WERI-Rb-1 (cell line): Measurements from ENCODE around the gene ANKRD17.

Experiments used
- DNase-seq: peaks from one replicate; pipeline ENCODE4 v3.0.0-alpha.2; 2020
- H3K27ac ChIP-seq: fragments of 250-450 bp; sonication (Bioruptor Pico); 2 replicates; pipeline ENCODE4 v1.5.1; 2020; ENCODE audit warnings: mild to moderate bottlenecking, moderate library complexity
- H3K27me3 ChIP-seq: fragments of 250-450 bp; sonication (Bioruptor Pico); 2 replicates; pipeline ENCODE4 v1.5.1; 2021; ENCODE audit warnings: mild to moderate bottlenecking, low read depth, moderate library complexity; ENCODE audit not compliant: insufficient read depth, severe bottlenecking
- H3K36me3 ChIP-seq: fragments of 250-450 bp; sonication (Bioruptor Pico); 2 replicates; pipeline ENCODE4 v1.5.1; 2020; ENCODE audit warnings: mild to moderate bottlenecking, moderate library complexity
- H3K4me3 ChIP-seq: 2 replicates; pipeline ENCODE4 v1.5.1; 2011; ENCODE audit warnings: low read depth, mild to moderate bottlenecking, control low read depth, low read length
- H3K9me3 ChIP-seq: fragments of 250-450 bp; sonication (Bioruptor Pico); 2 replicates; pipeline ENCODE4 v1.5.1; 2021; ENCODE audit warnings: mild to moderate bottlenecking, moderate library complexity; ENCODE audit not compliant: severe bottlenecking
- CTCF ChIP-seq: IDR thresholded peaks from 2 replicates; pipeline ENCODE4 v1.5.1; 2011; ENCODE audit warnings: low read depth, mild to moderate bottlenecking, control low read depth, inconsistent platforms, low read length

The ANKRD17 gene

GRCh38 chr4:73156394-73156793 lies 102.2 kb downstream of the ANKRD17 start:
- no peak overlapping the region for H3K27ac ChIP-seq
- TF ChIP-seq CTCF = no peak
- no peak for DNase-seq
- no peak overlapping the region for H3K4me3 ChIP-seq
- no peaks in the 10 kb centered on the region for H3K27me3 ChIP-seq
- no peaks in the 10 kb centered on the region for H3K9me3 ChIP-seq
- peaks cover 58% of the 10 kb centered on the region for H3K36me3 ChIP-seq

- Histone ChIP-seq H3K27me3 (no peaks in the 10 kb centered on the region), H3K9me3 (no peaks in the 10 kb centered on the region), H3K4me3 (no peak overlapping the region), H3K36me3 (peaks cover 56% of the 10 kb centered on the region), H3K27ac (no peak overlapping the region)
- TF ChIP-seq CTCF = no peak
- no peak for DNase-seq
These were observed 105.7 kb downstream of the ANKRD17 start for GRCh38 chr4:73152893-73153292.

- Histone ChIP-seq H3K9me3 (no peaks in the 10 kb centered on the region), H3K27ac (no peak overlapping the region), H3K4me3 (no peak overlapping the region), H3K27me3 (no peaks in the 10 kb centered on the region), H3K36me3 (peaks cover 88% of the 10 kb centered on the region)
- DNase-seq = no peak
- TF ChIP-seq CTCF = no peak
These were observed 115.5 kb downstream of the ANKRD17 start for GRCh38 chr4:73142995-73143547.

- TF ChIP-seq CTCF = no peak
These were observed 118.6 kb downstream of the ANKRD17 start for GRCh38 chr4:73139991-73140390.

GRCh38 chr4:73139245-73139644 lies 119.4 kb downstream of the ANKRD17 start:
- TF ChIP-seq CTCF = no peak
- no peak overlapping the region for H3K4me3 ChIP-seq
- H3K36me3 ChIP-seq = peaks cover 76% of the 10 kb centered on the region
- H3K27me3 ChIP-seq = no peaks in the 10 kb centered on the region
- H3K27ac ChIP-seq = no peak overlapping the region
- no peaks in the 10 kb centered on the region for H3K9me3 ChIP-seq
- DNase-seq = no peak

More at GRCh38 chr4:73139991-73140390, 118.6 kb downstream of the ANKRD17 start:
- Histone ChIP-seq H3K36me3 (peaks cover 75% of the 10 kb centered on the region), H3K9me3 (no peaks in the 10 kb centered on the region), H3K27ac (no peak overlapping the region), H3K27me3 (no peaks in the 10 kb centered on the region), H3K4me3 (no peak overlapping the region)
- no peak for DNase-seq

- DNase-seq = no peak
- Histone ChIP-seq H3K36me3 (peaks cover 75% of the 10 kb centered on the region), H3K9me3 (no peaks in the 10 kb centered on the region), H3K4me3 (no peak overlapping the region), H3K27me3 (no peaks in the 10 kb centered on the region), H3K27ac (no peak overlapping the region)
- no peak for TF ChIP-seq CTCF
These were observed 121.5 kb downstream of the ANKRD17 start for GRCh38 chr4:73137121-73137520.
